Right ventricle myocardium superior (tissue), 1 donor: ENCODE results near the gene WAPL. TPM values are rescaled to one million over a fixed set of nuclear protein-coding genes. Genes with fewer than 3 reads are reported as not detected.

Experiments used
- total RNA-seq: library from RNA; stranded (reverse); fragmentation: NEBNext Ultra II Directional; extraction: Animal tissue kit (Norgen Biotek cat#: 25700); gene quantifications from one replicate; pipeline ENCODE4 v1.2.1, GENCODE V29; 2021
- donor health status: DM: no; HTN: yes; CAD: no; lungs with severe emphysema.

WAPL gene
- total RNA-seq, 1 donor from 2014 or later = 19.7 TPM

Other genes with a start within 250 kb of the WAPL start
- gene GRID1, start 155.0 kb downstream of the WAPL start, total RNA-seq = 1.1 TPM
- 0.40 TPM for gene OPN4, start 132.8 kb upstream of the WAPL start, total RNA-seq
- gene LDB3, start 146.7 kb upstream of the WAPL start, total RNA-seq = 1,375 TPM
- 50.2 TPM for gene BMPR1A, start 234.8 kb upstream of the WAPL start, total RNA-seq